HFFc6 (cell line): ENCODE results near the gene SLC17A5. TPM values are rescaled to one million over a fixed set of nuclear protein-coding genes. Genes with fewer than 3 reads are reported as not detected.
A peak's percentile ranks its signal among the peaks of the same experiment; 100 is the strongest.
"Not testable (repeated sequence)": the region's sequence is repeated elsewhere in the genome, so short reads cannot be mapped to it uniquely, and the experiment has no call there.

ENCODE experiments used
- DNase-seq: peaks from one replicate; pipeline ENCODE4 v3.0.0-alpha.2; 2018
- H3K27ac Mint-ChIP-seq: 2 replicates; pipeline ENCODE4 v1.8.0; 2020; ENCODE audit warnings: mild to moderate bottlenecking, mixed read lengths
- H3K27me3 Mint-ChIP-seq: 2 replicates; pipeline ENCODE4 v1.8.0; 2021; ENCODE audit warnings: mild to moderate bottlenecking, moderate library complexity, mixed read lengths; ENCODE audit not compliant: insufficient read depth
- H3K36me3 Mint-ChIP-seq: 2 replicates; pipeline ENCODE4 v1.8.0; 2021; ENCODE audit warnings: low read depth, mixed read lengths
- H3K4me1 Mint-ChIP-seq: 2 replicates; pipeline ENCODE4 v1.8.0; 2020; ENCODE audit warnings: low read depth, mixed read lengths
- H3K4me3 Mint-ChIP-seq: 2 replicates; pipeline ENCODE4 v1.8.0; 2020; ENCODE audit warnings: mild to moderate bottlenecking, moderate library complexity, mixed read lengths
- H3K9me3 Mint-ChIP-seq: 2 replicates; pipeline ENCODE4 v1.8.0; 2020; ENCODE audit warnings: mild to moderate bottlenecking, mixed read lengths
- total RNA-seq, 6 experiments: library from RNA; stranded (reverse); fragmentation: NEBNext Ultra II Directional; extraction: Animal tissue kit (Norgen Biotek cat#: 25700); gene quantifications; 2 replicates in 1 of 6; 3 replicates in 5 of 6; pipeline ENCODE4 v1.2.3, GENCODE V29; 2021
- TF ChIP-seq, protein P1 (sequence below): fragments of 200-600 bp; sonication (generic); IDR thresholded peaks from 2 replicates; pipeline ENCODE4 v1.5.0; 2021; ENCODE audit warnings: antibody characterized with exemption, mild to moderate bottlenecking

SLC17A5 gene
- total RNA-seq, 6 experiments from 2014 or later: 20.4 to 29.9 (median 26.8) TPM

DNA sequence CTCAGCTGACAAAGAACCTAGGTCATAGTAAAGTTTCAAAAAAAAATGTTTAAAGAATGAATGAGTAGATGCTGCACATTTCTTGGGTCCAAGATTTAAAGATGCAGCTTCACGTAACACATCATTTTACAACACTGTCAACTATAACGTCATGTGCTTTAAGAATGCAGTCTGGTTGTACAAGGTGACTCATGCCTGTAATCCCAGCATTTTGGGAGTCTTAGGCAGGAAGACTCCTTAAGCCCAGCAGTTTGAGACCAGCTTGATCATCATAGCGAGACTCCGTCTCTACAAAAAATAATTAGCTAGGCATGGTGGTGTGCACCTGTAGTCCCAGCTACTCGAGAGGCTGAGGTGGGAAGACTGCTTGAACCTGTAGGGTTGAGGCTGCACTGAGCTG is 21.9 kb downstream of the SLC17A5 start:
- peak; percentile 76 for DNase-seq

GRCh38 chr6:73630401-73630800 is 23.4 kb downstream of the SLC17A5 start:
- no peaks in the 10 kb centered on the region for H3K9me3 Mint-ChIP-seq
- peaks cover 18% of the 10 kb centered on the region for H3K4me1 Mint-ChIP-seq
- peaks cover 13% of the 10 kb centered on the region for H3K36me3 Mint-ChIP-seq
- DNase-seq: no peak
- H3K27ac Mint-ChIP-seq: no peak overlapping the region
- TF ChIP-seq, protein P1, sequence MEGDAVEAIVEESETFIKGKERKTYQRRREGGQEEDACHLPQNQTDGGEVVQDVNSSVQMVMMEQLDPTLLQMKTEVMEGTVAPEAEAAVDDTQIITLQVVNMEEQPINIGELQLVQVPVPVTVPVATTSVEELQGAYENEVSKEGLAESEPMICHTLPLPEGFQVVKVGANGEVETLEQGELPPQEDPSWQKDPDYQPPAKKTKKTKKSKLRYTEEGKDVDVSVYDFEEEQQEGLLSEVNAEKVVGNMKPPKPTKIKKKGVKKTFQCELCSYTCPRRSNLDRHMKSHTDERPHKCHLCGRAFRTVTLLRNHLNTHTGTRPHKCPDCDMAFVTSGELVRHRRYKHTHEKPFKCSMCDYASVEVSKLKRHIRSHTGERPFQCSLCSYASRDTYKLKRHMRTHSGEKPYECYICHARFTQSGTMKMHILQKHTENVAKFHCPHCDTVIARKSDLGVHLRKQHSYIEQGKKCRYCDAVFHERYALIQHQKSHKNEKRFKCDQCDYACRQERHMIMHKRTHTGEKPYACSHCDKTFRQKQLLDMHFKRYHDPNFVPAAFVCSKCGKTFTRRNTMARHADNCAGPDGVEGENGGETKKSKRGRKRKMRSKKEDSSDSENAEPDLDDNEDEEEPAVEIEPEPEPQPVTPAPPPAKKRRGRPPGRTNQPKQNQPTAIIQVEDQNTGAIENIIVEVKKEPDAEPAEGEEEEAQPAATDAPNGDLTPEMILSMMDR: no peak
- no peaks in the 10 kb centered on the region for H3K27me3 Mint-ChIP-seq
- H3K4me3 Mint-ChIP-seq: no peak overlapping the region

More for the DNA sequence above, 21.9 kb downstream of the SLC17A5 start:
- Mint-ChIP-seq H3K27me3 (no peaks in the 10 kb centered on the region), H3K4me3 (no peak overlapping the region), H3K9me3 (no peaks in the 10 kb centered on the region), H3K36me3 (peaks cover 16% of the 10 kb centered on the region), H3K27ac (peak overlapping the region; percentile 80), H3K4me1 (peaks cover 18% of the 10 kb centered on the region)
- TF ChIP-seq, protein P1: no peak

GRCh38 chr6:73624896-73625295 is 28.9 kb downstream of the SLC17A5 start:
- no peaks in the 10 kb centered on the region for H3K4me1 Mint-ChIP-seq
- no peak for DNase-seq
- H3K27me3 Mint-ChIP-seq: no peaks in the 10 kb centered on the region
- H3K9me3 Mint-ChIP-seq: no peaks in the 10 kb centered on the region
- no peaks in the 10 kb centered on the region for H3K36me3 Mint-ChIP-seq
- H3K4me3 Mint-ChIP-seq: no peak overlapping the region
- TF ChIP-seq, protein P1: no peak
- H3K27ac Mint-ChIP-seq: no peak overlapping the region

- not testable (repeated sequence) for H3K27ac Mint-ChIP-seq, H3K4me3 Mint-ChIP-seq, H3K36me3 Mint-ChIP-seq, H3K9me3 Mint-ChIP-seq, H3K4me1 Mint-ChIP-seq, H3K27me3 Mint-ChIP-seq, DNase-seq
Measured at GRCh38 chr6:73623480-73623879, 30.3 kb downstream of the SLC17A5 start.

GRCh38 chr6:73618082-73618481 is 35.7 kb downstream of the SLC17A5 start:
- not testable (repeated sequence) for H3K9me3 Mint-ChIP-seq, H3K27me3 Mint-ChIP-seq, H3K36me3 Mint-ChIP-seq, H3K4me3 Mint-ChIP-seq, DNase-seq, H3K4me1 Mint-ChIP-seq
- peak overlapping the region; percentile 33; the same call in 1 of the 2 replicates for H3K27ac Mint-ChIP-seq

GRCh38 chr6:73614802-73615201 is 39.0 kb downstream of the SLC17A5 start:
- H3K27me3 Mint-ChIP-seq: peaks cover 1% of the 10 kb centered on the region; the same call in 1 of the 2 replicates
- H3K27ac Mint-ChIP-seq: no peak overlapping the region
- H3K4me3 Mint-ChIP-seq: no peak overlapping the region
- TF ChIP-seq, protein P1: no peak
- no peak for DNase-seq
- peaks cover under 1% of the 10 kb centered on the region; the same call in 1 of the 2 replicates for H3K36me3 Mint-ChIP-seq
- no peaks in the 10 kb centered on the region for H3K9me3 Mint-ChIP-seq
- H3K4me1 Mint-ChIP-seq: peaks cover 16% of the 10 kb centered on the region
